Activated T-cell treated with anti-CD3 and anti-CD28 coated beads, Interleukin-2, amount 50 U/mL, for 24 hours (primary cell): ENCODE measurements around the gene E4F1.

Experiments used
- DNase-seq: peaks from one replicate; pipeline ENCODE4 v3.0.0-alpha.2; 2020
- H3K27ac Mint-ChIP-seq: 2 replicates; pipeline ENCODE4 v1.8.0; 2020; ENCODE audit warnings: mild to moderate bottlenecking, mixed read lengths
- H3K27me3 Mint-ChIP-seq: 2 replicates; pipeline ENCODE4 v1.8.0; 2020; ENCODE audit warnings: mixed read lengths
- H3K36me3 Mint-ChIP-seq: 2 replicates; pipeline ENCODE4 v1.8.0; 2020; ENCODE audit warnings: low read depth, mixed read lengths
- H3K4me1 Mint-ChIP-seq: 2 replicates; pipeline ENCODE4 v1.8.0; 2020; ENCODE audit warnings: low read depth, mixed read lengths
- H3K4me3 Mint-ChIP-seq: 2 replicates; pipeline ENCODE4 v1.8.0; 2020; ENCODE audit warnings: mild to moderate bottlenecking, moderate library complexity, mixed read lengths
- H3K9me3 Mint-ChIP-seq: 2 replicates; pipeline ENCODE4 v1.8.0; 2020; ENCODE audit warnings: mixed read lengths

The E4F1 gene

DNA sequence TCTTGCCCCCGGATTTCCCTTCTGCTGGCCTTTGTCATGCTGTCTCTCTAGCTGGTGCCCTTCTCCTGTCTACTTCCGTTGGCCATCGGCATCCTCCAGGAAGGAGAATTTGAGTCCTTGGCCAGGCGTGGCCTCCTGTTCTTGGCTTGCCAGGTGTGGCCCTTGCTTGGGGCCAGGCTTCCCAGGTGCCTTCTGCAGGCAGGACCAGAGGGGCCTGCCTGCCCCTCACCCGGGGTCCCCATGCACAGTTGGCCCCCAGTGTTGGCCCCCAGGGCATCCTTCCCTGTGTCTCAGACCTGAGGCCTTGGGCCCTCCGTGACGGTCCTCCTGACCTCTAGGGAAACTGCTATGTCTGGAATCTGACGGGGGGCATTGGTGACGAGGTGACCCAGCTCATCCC is 15.5 kb upstream of the E4F1 start:
- Mint-ChIP-seq H3K4me1 (peaks cover 38% of the 10 kb centered on the region), H3K9me3 (no peaks in the 10 kb centered on the region), H3K36me3 (peaks cover 61% of the 10 kb centered on the region), H3K4me3 (peak overlapping the region; percentile 91), H3K27ac (peak overlapping the region; percentile 78), H3K27me3 (no peaks in the 10 kb centered on the region)
- no peak for DNase-seq

DNA sequence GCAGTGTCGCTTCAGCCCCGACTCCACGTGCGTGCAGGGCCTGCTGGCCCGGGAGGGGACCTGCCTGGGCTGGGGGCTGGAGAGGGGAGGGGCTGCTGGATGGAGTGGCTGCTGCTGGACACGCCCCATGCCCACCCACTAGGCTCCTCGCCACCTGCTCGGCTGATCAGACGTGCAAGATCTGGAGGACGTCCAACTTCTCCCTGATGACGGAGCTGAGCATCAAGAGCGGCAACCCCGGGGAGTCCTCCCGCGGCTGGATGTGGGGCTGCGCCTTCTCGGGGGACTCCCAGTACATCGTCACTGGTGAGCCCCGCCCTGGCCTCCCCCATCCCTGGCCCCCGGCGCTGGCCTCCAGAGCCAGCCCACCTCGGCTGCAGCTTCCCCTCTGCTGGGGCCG is 15.1 kb upstream of the E4F1 start:
- peak overlapping the region; percentile 91 for H3K4me3 Mint-ChIP-seq

DNA sequence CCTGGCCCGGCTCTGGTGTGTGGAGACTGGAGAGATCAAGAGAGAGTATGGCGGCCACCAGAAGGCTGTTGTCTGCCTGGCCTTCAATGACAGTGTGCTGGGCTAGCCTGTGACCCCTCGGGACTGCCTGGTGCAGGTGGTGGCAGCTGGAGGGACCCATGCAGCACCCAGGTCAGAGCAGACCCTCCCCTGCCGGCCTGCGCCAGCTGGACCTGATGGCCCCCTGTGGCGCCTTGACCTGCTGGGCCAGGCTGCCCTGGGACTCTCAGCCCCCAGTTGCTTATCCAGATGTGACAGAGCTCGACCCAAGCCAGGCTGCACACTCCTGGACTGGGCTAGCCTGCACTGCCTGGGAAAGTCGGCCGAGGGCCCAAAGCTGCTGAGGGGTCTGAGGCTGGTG is 14.6 kb upstream of the E4F1 start:
- Mint-ChIP-seq H3K9me3 (no peaks in the 10 kb centered on the region), H3K4me3 (no peak overlapping the region)
- DNase-seq = no peak

More for the DNA sequence above, 15.1 kb upstream of the E4F1 start:
- peaks cover 42% of the 10 kb centered on the region for H3K4me1 Mint-ChIP-seq
- no peak for DNase-seq
- no peaks in the 10 kb centered on the region for H3K9me3 Mint-ChIP-seq
- H3K27me3 Mint-ChIP-seq = no peaks in the 10 kb centered on the region
- H3K27ac Mint-ChIP-seq = no peak overlapping the region
- H3K36me3 Mint-ChIP-seq = peaks cover 66% of the 10 kb centered on the region

DNA sequence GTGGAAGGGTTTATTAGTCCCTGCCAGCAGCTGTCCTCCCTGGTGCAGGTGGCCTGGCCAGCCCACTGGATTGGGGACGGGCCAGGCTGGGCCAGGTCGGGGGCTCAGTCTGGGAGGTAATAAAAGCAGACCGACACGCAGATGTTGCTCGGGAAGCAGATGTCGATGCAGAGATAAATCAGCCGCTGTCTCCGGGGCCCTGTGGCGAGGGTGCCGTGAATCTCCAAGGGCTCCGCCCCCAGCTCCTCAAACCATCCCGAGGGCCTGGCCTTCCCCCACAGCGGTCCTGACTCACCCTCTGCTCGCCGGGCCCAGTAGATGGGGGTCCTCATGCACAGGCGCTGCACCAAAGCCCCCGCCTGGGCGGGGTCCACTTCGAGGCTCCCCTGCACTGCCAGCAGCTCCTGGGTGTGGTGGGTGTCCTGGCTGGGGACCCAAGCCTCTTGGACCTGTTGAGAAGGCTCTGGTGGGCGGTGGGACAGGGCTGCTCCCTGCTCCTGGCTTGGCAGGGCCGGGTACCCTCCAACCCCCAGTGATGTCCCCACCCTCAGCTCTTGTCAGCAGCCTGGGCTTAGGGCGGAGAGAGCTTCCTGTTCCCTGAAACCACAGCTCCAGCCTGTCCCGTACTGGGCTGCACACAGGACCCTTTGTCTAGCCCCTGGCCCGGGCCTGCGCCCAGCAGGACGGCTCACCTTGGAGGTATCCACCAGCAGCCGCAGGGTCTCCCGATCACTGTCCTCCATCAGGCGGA is 14.0 kb upstream of the E4F1 start:
- DNase-seq = no peak
- Mint-ChIP-seq H3K27me3 (no peaks in the 10 kb centered on the region), H3K4me3 (no peak overlapping the region), H3K27ac (no peak overlapping the region), H3K4me1 (peaks cover 41% of the 10 kb centered on the region), H3K36me3 (peaks cover 70% of the 10 kb centered on the region), H3K9me3 (no peaks in the 10 kb centered on the region)

More for the DNA sequence above, 14.6 kb upstream of the E4F1 start:
- Mint-ChIP-seq H3K36me3 (peaks cover 70% of the 10 kb centered on the region), H3K27me3 (no peaks in the 10 kb centered on the region), H3K4me1 (peaks cover 43% of the 10 kb centered on the region), H3K27ac (no peak overlapping the region)

DNA sequence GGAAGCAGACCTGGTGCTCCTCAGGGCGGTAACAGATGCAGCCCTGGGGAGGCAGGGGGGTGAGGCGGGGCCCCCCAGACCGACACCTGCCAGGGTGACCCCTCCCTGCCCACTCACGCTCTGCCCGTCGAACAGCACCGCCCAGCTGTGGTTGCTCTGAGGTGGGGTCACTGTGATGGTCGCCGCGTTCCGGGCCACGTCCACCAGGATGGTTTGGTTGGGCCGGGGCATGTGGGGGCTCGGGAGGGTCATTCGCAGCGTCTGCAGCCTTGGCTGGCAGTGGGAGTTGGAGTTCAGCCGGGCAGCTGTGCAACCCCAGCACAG is 13.4 kb upstream of the E4F1 start:
- H3K4me3 Mint-ChIP-seq = no peak overlapping the region
- no peak overlapping the region for H3K27ac Mint-ChIP-seq
- DNase-seq = no peak
- peaks cover 37% of the 10 kb centered on the region for H3K4me1 Mint-ChIP-seq
- peaks cover 70% of the 10 kb centered on the region for H3K36me3 Mint-ChIP-seq
- no peaks in the 10 kb centered on the region for H3K9me3 Mint-ChIP-seq
- H3K27me3 Mint-ChIP-seq = no peaks in the 10 kb centered on the region

DNA sequence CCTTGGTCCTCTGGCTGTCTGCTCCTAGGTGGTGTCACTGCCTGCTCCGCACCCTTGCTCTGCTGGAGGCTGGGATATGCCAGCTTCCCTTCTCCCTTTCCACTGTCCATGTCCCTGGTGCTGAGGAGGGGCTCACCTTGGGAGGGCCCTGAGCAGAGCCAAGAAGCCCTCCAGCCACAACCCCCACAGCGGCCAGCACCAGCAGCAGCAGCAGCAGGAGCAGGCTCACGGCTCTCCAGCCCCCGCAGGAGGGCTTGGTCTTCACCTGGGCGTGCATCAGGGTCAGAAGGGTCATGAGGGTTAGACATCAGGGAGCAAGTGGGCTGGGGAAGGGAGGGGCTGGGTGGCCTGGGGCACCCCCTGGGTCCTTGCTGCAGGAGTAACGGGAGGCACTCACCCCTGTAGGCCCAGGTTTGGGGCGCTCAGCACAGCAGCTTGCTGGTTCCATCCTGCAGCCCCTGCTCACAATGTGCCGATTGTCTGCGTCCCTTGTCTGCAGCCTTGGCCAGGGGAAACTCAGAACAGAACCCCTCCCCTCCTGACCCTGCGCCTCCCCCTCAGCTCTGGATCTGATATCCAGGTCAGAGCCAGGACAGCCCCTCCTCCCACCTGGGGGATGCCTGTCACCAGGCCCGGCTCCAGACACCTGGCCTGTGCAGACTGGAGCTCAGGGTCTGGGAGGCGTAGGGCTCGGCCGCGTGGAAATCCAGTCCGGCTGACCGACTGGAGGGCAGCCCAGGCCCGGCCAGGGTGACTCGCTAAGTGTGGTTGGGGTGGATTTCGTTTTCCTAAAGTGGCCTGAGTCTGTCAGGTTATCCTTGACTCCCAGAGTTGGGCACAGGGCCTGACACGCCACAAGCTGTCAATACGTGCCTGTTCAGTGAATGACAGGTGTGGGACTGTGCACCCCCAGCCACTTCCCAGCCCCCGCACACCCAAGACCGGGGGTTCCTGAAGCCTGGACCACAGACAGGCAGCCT is 12.7 kb upstream of the E4F1 start, which contains the start of gene BRICD5:
TSS of gene BRICD5 (minus strand) at position 478 of the 980 bp plus-strand sequence. CDS start at position 448, 30 bp downstream.
- Mint-ChIP-seq H3K27me3 (no peaks in the 10 kb centered on the region), H3K4me3 (peak within 1 kb of the TSS; percentile 88), H3K36me3 (peaks cover 73% of the 10 kb centered on the region), H3K9me3 (no peaks in the 10 kb centered on the region), H3K27ac (peak within 1 kb of the TSS; percentile 47), H3K4me1 (peaks cover 39% of the 10 kb centered on the region)
- DNase-seq = no peak

DNA sequence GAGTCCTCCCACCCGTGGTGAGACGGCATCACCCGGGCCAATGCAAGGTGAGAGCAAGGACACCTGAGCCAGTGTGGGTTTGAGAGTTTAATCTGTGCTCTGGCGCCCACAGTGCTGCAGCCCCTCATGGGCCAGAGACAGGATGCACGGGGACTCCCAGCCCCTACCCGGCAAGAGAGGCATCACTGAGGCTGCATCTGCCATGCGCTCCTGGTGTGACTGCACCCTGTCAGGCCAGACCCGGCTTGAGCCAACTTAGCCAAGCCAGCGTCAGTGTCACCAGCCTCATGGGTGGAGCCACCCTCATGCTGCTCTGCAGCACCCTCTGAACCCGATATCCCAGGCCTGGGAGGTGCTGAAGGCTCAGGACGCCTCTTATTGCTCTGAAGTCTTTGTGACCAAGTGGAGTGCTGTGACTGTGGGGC is 11.5 kb upstream of the E4F1 start:
- no peaks in the 10 kb centered on the region for H3K27me3 Mint-ChIP-seq
- H3K27ac Mint-ChIP-seq = peak overlapping the region; percentile 47
- H3K4me3 Mint-ChIP-seq = peak overlapping the region; percentile 88
- peaks cover 34% of the 10 kb centered on the region for H3K4me1 Mint-ChIP-seq
- H3K9me3 Mint-ChIP-seq = no peaks in the 10 kb centered on the region
- H3K36me3 Mint-ChIP-seq = peaks cover 63% of the 10 kb centered on the region
- no peak for DNase-seq

DNA sequence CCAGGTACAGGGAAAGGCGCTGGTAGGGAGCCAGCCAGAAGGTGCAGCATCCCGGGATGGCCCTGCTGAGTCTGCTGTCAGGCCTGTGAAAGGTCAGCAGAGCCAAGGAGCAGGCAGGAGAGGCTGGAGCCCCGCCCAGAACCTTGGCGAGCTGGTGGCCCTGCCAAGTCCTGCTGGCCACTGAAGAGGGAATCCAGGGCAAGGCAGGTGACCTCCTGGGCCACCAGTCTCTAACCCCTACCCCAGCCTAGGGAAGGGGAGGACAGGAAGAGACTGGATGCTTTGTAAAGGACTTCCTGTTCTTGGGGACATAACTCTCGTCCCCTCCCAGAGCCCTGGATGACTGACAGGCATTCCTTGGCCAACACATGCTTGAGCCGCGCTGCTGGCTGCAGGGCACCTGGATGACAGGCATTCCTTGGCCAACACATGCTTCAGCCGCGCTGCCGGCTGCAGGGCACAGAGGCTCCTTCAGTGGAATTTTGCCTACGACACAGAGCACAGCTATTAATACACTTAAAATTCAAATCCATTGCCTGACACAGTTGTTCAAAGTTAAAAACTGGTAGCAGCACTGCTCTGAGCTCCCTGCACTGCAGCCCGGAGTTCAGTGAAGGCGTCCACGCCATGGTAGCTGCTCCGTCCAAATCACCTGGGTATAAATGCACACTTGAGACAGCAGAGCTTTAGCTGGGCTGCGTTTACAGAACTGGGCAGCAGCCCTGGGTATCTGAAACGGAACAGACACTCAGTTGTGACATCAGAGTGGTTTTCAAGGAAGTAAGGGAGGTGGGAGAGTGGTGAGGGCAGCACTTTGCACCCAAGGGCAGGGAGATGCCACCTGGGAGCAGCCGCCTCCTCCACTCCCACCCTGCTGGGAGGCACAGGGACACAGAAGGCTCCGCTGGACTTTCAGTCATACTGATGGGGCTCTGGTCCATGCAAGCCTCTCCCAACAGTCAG is 10.7 kb upstream of the E4F1 start:
- Mint-ChIP-seq H3K9me3 (no peaks in the 10 kb centered on the region), H3K4me3 (peak overlapping the region; percentile 88), H3K36me3 (peaks cover 56% of the 10 kb centered on the region), H3K27ac (peak overlapping the region; percentile 72), H3K4me1 (peaks cover 28% of the 10 kb centered on the region), H3K27me3 (no peaks in the 10 kb centered on the region)
- DNase-seq = no peak

DNA sequence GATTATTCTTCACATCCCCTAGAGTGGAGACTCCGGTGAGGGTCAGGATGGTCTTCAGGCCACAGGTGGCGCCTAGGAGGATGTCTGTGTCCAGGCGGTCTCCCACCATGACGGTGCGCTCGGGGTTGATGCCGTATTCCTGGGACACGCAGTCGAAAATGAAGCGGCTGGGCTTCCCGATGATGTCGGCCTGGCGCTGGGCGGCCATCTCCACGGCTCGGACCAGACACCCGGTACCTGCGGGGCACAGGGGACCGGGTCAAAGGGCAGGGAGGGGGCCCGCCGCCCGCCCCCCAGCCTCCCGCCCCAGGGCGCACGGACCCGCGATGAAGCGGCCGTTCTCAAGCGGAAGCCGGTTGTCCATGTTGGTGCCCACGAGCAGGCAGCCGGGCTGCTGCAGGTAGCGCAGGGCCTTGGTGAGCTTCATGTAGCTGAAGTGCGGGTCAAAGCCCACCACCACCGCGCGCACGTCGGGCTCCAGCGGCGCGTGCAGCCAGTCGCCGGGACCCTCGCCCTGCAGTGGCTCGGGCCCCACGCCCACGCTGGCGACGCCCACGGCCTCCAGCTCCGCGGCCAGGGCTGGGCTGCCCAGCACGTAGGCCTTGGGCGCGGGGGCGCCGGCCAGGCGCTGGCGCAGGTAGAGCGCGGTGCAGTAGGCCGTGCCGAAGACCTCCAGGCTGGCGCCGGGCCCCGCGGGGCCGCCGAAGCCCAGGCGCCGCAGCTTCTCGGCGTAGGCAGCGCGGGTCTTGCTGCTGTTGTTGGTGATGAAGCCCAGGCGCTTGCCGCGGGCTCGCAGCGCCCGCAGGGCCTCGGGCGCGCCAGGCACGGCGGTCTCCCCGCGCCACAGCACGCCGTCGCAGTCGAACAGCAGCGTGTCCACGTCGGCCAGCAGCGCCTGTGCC is 9.3 kb upstream of the E4F1 start:
- Mint-ChIP-seq H3K27ac (peak overlapping the region; percentile 72), H3K27me3 (no peaks in the 10 kb centered on the region), H3K9me3 (no peaks in the 10 kb centered on the region), H3K36me3 (peaks cover 42% of the 10 kb centered on the region), H3K4me1 (peaks cover 26% of the 10 kb centered on the region), H3K4me3 (peak overlapping the region; percentile 88)
- no peak for DNase-seq

DNA sequence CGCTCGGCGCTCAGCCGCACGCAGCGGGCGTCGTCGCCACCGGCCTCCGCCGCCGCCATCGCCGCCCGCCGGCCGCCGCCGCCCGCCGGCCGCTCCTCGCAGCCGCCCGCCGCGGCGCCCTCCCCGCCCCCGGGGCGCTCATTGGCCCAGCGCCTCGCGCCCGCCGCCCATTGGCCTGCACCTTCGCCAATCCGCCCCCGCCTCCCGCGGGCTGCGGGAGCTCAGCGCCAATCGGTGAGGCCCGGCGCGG is 8.7 kb upstream of the E4F1 start, which contains the start of gene PGP:
TSS of gene PGP (minus strand) at position 122 of the 250 bp plus-strand sequence. CDS start at position 59, 63 bp downstream.
- DNase-seq = no peak
- Mint-ChIP-seq H3K27ac (peak within 1 kb of the TSS; percentile 96), H3K9me3 (no peaks in the 10 kb centered on the region), H3K36me3 (peaks cover 36% of the 10 kb centered on the region), H3K4me3 (peak within 1 kb of the TSS; percentile 89), H3K4me1 (peaks cover 26% of the 10 kb centered on the region), H3K27me3 (no peaks in the 10 kb centered on the region)

DNA sequence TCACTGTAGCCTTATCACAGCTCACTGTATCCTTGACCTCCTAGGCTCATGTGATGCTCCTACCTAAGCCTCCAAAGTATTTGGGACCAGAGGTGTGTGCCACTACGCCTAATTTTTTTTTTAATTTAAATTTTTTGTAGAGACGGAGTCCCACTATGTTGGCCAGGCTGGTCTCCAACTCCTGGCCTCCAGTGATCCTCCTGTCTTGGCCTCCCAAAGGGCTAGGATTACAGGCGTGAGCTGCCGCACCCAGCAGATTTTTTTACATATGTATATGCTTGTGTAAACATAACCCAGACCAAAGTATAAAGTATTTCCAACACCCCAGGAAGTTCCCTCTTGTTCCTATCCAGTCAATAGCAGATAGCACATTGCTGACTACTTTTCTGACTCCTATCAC is 7.1 kb upstream of the E4F1 start:
- Mint-ChIP-seq H3K27ac (peak overlapping the region; percentile 96), H3K36me3 (peaks cover 29% of the 10 kb centered on the region), H3K4me1 (peaks cover 26% of the 10 kb centered on the region), H3K27me3 (no peaks in the 10 kb centered on the region), H3K4me3 (peak overlapping the region; percentile 89), H3K9me3 (no peaks in the 10 kb centered on the region)
- DNase-seq = no peak

DNA sequence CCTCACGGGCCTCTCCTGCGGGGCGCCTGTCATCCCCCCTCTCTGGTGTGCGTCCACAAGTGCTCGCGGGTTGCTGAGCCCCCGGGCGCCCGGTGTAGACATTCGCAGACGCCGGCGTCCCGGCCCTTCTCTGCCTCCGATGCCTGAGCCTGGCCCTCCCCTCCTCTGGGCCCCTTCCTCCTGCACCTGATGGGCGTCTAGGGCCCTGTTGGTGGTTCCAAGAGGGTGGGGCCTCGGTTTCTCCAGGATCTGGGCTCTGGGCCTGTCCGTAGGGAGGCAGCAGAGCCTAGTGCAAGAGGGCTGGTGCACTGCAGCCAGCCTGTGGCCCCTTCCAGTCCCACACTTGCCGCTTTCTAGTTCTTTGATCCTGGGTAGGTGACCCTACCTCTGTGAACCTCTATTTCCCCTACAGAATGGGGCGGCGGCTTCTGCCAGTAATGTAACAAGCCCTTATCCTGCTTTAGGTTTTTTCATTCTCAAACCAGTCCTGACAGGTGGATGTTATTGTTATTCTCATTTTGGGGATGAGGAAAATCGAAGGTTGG is 623 bp downstream of the E4F1 start:
- Mint-ChIP-seq H3K27ac (peak overlapping the region; percentile 71), H3K27me3 (no peaks in the 10 kb centered on the region), H3K4me1 (peaks cover 23% of the 10 kb centered on the region), H3K4me3 (peak overlapping the region; percentile 86), H3K36me3 (peaks cover 26% of the 10 kb centered on the region), H3K9me3 (no peaks in the 10 kb centered on the region)
- DNase-seq = no peak

DNA sequence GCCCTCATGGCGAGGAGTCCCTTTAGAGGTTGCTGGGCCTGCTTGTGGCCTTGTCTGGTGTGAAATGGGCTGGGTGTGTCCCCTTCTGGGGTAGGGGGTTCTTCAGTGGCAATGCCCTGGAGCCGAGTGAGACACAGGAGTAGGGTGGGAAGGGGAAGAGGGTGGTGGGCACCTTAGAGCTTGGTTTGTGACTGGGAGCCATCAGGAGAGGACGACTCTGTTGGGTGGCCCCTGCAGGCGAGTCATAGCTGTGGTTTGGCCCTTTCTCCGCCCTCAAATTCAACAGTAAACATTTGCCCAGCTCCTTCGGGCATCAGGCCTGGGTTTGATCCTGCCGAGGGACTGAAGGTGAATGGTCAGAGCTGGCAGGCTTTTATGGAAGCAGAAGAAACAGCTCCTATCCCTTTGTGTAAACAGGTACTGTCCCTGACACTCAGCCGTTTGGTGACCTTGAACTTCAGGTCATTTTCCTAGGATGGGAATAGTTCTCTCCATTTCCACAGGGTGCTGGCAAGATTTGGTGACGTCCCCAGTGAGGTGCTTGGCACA is 2.9 kb downstream of the E4F1 start:
- Mint-ChIP-seq H3K4me1 (peaks cover 23% of the 10 kb centered on the region), H3K9me3 (no peaks in the 10 kb centered on the region), H3K27ac (peak overlapping the region; percentile 68), H3K4me3 (no peak overlapping the region), H3K27me3 (no peaks in the 10 kb centered on the region), H3K36me3 (peaks cover 48% of the 10 kb centered on the region)
- DNase-seq = no peak
